Measurements from ENCODE around the gene TOM1.

The TOM1 gene

DNA sequence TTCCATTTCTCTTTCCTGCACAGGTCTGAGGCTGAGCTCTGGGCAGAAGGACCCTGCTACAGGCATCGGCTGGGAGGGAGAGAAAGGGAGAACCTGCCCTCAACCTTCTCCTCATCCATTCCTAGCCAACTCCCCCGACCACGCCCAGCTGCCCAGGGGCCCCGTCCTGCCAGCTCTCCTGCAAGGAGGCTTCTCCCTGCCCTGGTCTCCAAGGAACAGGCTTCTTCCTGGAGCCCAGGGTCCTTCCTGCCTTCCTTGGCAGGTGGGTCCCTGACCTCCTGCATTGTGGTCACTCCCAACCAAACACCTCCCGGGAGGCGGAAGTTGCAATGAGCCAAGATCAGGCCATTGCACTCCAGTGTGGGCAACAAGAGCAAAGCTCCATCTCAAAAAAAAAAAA, 68.7 kb downstream of the TOM1 start:
- TF ChIP-seq ZFX (IDR thresholded peaks at IDR 0.05), result no peak
- no peak for TF ChIP-seq CTCF (conservative IDR thresholded peaks at IDR 0.05)
- no peak overlapping the region for H3K27ac ChIP-seq

DNA sequence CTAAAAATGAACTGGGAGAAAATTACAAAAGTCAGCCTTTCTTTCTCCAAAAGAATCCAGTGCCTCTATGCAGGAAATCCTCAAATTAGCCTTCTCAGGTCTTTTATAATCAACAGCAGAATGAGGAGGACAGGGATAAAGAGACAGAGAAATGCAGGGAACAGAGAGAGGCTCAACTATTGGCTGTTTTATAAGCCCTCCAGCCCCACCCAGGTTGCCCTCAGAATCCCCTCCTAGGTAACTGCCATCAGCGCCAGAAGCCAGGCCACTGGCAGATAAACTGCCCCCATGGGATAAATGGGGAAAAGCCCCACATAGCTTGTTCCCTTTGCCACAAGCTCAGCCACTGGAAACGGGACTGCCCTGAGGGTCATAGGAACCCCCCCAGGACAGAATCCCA, 70.3 kb downstream of the TOM1 start:
- TF ChIP-seq ZFX (IDR thresholded peaks at IDR 0.05) (no peak), CTCF (conservative IDR thresholded peaks at IDR 0.05) (no peak)
- no peak overlapping the region for H3K27ac ChIP-seq

- TF ChIP-seq CTCF (conservative IDR thresholded peaks at IDR 0.05), result no peak
- TF ChIP-seq ZFX (IDR thresholded peaks at IDR 0.05), result no peak
- H3K27ac ChIP-seq, result no peak overlapping the region
These were observed 74.1 kb downstream of the TOM1 start for GRCh38 chr22:35373781-35374180.

- 0 out of 2 replicates have a peak overlapping the region, but pooled peaks have one; percentile 3 for H3K27ac ChIP-seq
- TF ChIP-seq CTCF (conservative IDR thresholded peaks at IDR 0.05) (no peak), ZFX (IDR thresholded peaks at IDR 0.05) (no peak)
These were observed 75.3 kb downstream of the TOM1 start for GRCh38 chr22:35375031-35375430.

- H3K27ac ChIP-seq, result peak overlapping the region; percentile 3; the same call in 1 of the 2 replicates
- TF ChIP-seq ZFX (IDR thresholded peaks at IDR 0.05), result no peak
- TF ChIP-seq CTCF (conservative IDR thresholded peaks at IDR 0.05), result no peak
These were observed 75.8 kb downstream of the TOM1 start for GRCh38 chr22:35375526-35375925.

GRCh38 chr22:35376728-35377472, 77.2 kb downstream of the TOM1 start:
- peak overlapping the region; percentile 57 for H3K27ac ChIP-seq
- no peak for TF ChIP-seq CTCF (conservative IDR thresholded peaks at IDR 0.05)
- no peak for TF ChIP-seq ZFX (IDR thresholded peaks at IDR 0.05)

GRCh38 chr22:35377735-35378134, 78.0 kb downstream of the TOM1 start:
- peak overlapping the region; percentile 57 for H3K27ac ChIP-seq
- no peak for TF ChIP-seq CTCF (conservative IDR thresholded peaks at IDR 0.05)
- TF ChIP-seq ZFX (IDR thresholded peaks at IDR 0.05), result no peak
